Measurements from ENCODE around the gene MTA3. TPM values are rescaled to one million over a fixed set of nuclear protein-coding genes. Genes with fewer than 3 reads are reported as not detected.

MTA3 gene
- total RNA-seq, 1 donor from 2014 or later, result 105 TPM

DNA sequence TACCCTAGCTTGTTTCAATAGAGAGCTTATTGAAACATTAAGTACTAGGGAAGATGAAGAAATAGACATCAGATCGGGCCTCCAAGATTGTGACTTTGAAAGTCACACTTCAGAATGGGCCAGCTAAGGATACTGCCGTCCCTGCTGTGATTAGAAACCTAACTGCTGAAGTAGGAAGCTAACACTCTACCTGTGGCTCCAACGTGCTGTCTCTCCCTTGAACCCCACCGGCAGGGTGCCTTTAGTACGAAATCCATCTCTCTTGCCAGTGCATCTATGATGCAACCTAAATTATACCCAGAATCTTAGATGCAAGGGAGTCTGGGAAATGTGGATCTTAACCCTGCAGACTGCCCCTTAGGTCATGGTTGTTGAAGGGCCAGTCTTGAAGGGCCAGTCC is 116.9 kb downstream of the MTA3 start:
- Mint-ChIP-seq H3K36me3 (ENCODE audit: low read depth, unreplicated experiment) (peaks cover 24% of the 10 kb centered on the region), H3K4me1 (ENCODE audit: unreplicated experiment) (no peaks in the 10 kb centered on the region), H3K27ac (ENCODE audit: unreplicated experiment) (no peak overlapping the region), H3K27me3 (ENCODE audit: unreplicated experiment) (peaks cover 7% of the 10 kb centered on the region), H3K9me3 (ENCODE audit: unreplicated experiment) (no peaks in the 10 kb centered on the region), H3K4me3 (ENCODE audit: unreplicated experiment) (no peak overlapping the region)
- TF ChIP-seq, protein P1, sequence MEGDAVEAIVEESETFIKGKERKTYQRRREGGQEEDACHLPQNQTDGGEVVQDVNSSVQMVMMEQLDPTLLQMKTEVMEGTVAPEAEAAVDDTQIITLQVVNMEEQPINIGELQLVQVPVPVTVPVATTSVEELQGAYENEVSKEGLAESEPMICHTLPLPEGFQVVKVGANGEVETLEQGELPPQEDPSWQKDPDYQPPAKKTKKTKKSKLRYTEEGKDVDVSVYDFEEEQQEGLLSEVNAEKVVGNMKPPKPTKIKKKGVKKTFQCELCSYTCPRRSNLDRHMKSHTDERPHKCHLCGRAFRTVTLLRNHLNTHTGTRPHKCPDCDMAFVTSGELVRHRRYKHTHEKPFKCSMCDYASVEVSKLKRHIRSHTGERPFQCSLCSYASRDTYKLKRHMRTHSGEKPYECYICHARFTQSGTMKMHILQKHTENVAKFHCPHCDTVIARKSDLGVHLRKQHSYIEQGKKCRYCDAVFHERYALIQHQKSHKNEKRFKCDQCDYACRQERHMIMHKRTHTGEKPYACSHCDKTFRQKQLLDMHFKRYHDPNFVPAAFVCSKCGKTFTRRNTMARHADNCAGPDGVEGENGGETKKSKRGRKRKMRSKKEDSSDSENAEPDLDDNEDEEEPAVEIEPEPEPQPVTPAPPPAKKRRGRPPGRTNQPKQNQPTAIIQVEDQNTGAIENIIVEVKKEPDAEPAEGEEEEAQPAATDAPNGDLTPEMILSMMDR (IDR thresholded peaks at IDR 0.05; ENCODE audit: unreplicated experiment), result no peak
- DNase-seq (ENCODE audit: low spot score), result no peak

DNA sequence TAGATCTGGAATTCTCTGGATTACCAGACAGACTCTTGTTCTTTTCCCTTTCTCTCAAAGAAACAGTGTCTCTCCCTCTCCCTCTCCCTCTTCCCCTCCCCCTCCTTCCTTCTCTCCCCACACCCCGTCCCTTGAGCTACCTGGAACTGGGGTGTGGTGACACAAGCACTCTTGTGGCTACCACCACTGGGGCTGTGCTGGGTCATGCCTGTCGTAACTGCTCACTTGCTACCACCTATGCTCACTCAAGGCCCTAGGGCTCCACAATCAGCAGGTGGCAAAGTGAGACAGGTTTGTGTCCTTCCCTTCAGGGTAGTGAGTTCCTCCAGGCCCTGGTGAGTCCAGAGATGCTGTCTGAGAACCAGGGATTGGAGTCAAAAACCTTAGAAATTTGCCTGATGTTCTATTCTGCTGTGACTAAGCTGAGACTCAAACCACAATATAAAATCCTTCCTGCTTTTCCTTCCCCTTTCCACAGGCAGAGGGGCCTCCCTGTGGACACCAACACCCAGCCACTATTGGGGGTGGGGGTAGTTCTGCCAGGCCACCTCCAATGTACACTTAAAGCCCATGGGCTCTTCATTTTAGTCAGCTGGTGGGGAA is 124.7 kb downstream of the MTA3 start:
- H3K4me1 Mint-ChIP-seq (ENCODE audit: unreplicated experiment), result no peaks in the 10 kb centered on the region
- H3K27ac Mint-ChIP-seq (ENCODE audit: unreplicated experiment), result no peak overlapping the region

DNA sequence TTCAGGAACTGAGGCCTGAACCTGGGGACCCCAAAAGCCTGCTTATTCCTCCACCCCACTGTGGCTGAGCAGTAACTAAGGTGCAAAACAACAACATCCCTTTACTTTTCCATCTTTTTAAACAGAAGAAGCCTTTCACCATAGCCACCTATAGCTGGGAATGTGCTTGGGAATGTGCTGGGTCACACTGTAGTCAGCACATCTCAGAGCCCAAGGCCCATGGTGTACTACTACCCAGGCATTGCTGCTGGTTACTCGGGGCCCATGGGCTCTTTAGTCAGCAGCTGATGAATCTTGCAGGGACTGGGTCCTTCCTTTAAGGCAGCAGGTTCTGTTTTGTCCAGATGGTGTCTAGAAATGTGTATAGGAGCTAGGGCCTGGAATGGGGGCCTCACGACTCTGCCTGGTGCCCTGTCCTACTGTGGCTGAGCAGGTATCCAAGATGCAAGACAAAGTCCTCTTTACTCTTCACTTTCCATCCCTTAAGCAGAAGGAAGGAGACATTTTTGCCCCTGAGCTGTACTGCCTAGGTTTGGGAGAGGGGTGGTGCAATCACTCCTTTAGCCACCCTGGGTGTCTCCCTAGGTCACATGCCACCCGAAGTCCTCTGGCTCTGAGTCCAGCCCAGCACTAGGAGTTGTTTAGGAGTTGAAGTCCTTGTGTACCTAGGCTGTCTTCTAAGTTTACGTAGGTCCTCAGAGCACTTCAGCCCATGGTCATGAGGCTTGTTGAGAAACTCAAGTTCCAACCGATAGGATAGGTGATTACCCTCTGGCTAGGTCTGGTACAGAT is 125.5 kb downstream of the MTA3 start:
- H3K27ac Mint-ChIP-seq (ENCODE audit: unreplicated experiment), result no peak overlapping the region
- H3K9me3 Mint-ChIP-seq (ENCODE audit: unreplicated experiment), result no peaks in the 10 kb centered on the region
- TF ChIP-seq, protein P1 (IDR thresholded peaks at IDR 0.05; ENCODE audit: unreplicated experiment), result no peak
- H3K4me3 Mint-ChIP-seq (ENCODE audit: unreplicated experiment), result no peak overlapping the region
- H3K4me1 Mint-ChIP-seq (ENCODE audit: unreplicated experiment), result no peaks in the 10 kb centered on the region
- peaks cover 4% of the 10 kb centered on the region for H3K36me3 Mint-ChIP-seq (ENCODE audit: low read depth, unreplicated experiment)
- peaks cover 7% of the 10 kb centered on the region for H3K27me3 Mint-ChIP-seq (ENCODE audit: unreplicated experiment)
- DNase-seq (ENCODE audit: low spot score), result no peak

More for the DNA sequence above, 124.7 kb downstream of the MTA3 start:
- Mint-ChIP-seq H3K36me3 (ENCODE audit: low read depth, unreplicated experiment) (peaks cover 8% of the 10 kb centered on the region), H3K4me3 (ENCODE audit: unreplicated experiment) (no peak overlapping the region), H3K9me3 (ENCODE audit: unreplicated experiment) (no peaks in the 10 kb centered on the region), H3K27me3 (ENCODE audit: unreplicated experiment) (peaks cover 7% of the 10 kb centered on the region)
- TF ChIP-seq, protein P1 (IDR thresholded peaks at IDR 0.05; ENCODE audit: unreplicated experiment), result no peak
- no peak for DNase-seq (ENCODE audit: low spot score)

DNA sequence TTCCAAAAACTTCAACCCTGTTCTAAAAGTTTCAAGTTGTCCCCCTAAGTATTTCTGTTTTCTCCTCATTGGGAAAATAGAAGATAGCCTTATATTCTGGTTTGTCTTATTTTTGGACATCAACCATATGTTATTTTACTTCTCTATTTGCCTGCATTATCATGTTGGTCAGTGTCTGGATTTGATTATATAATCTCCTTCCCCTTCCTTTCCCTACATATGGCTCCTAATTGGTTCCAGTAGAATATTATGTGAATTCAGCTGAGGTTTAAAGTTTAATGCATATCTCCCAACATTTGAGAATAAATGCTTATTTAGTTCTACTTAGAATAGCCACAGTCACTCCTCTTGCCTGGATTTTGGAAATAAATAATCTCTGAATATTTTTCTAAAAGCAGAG is 128.6 kb downstream of the MTA3 start:
- no peak for DNase-seq (ENCODE audit: low spot score)
- peaks cover 3% of the 10 kb centered on the region for H3K36me3 Mint-ChIP-seq (ENCODE audit: low read depth, unreplicated experiment)
- H3K27ac Mint-ChIP-seq (ENCODE audit: unreplicated experiment), result no peak overlapping the region
- TF ChIP-seq, protein P1 (IDR thresholded peaks at IDR 0.05; ENCODE audit: unreplicated experiment), result no peak
- H3K4me3 Mint-ChIP-seq (ENCODE audit: unreplicated experiment), result no peak overlapping the region
- no peaks in the 10 kb centered on the region for H3K9me3 Mint-ChIP-seq (ENCODE audit: unreplicated experiment)
- H3K4me1 Mint-ChIP-seq (ENCODE audit: unreplicated experiment), result no peaks in the 10 kb centered on the region
- H3K27me3 Mint-ChIP-seq (ENCODE audit: unreplicated experiment), result peaks cover 4% of the 10 kb centered on the region

DNA sequence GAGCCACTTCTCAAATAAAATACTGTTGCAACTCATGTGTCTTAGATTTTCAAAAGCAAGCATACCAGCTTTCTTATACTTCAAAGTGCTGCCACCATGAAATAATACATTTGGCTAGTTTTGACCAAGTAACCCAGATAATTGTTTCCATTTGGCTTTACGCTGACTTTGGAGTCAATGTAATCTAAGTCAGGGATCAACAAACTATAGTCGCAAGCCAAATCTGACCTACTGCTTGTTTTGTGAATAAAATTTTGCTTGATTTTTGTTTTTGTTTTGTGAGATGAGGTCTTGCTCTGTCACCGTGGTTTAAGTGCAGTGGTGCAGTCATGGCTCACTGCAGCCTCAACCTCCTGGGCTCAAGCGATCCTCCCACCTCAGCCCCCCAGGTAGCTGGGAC is 130.5 kb downstream of the MTA3 start:
- no peaks in the 10 kb centered on the region for H3K9me3 Mint-ChIP-seq (ENCODE audit: unreplicated experiment)
- H3K4me3 Mint-ChIP-seq (ENCODE audit: unreplicated experiment), result no peak overlapping the region
- peaks cover 2% of the 10 kb centered on the region for H3K27me3 Mint-ChIP-seq (ENCODE audit: unreplicated experiment)
- TF ChIP-seq, protein P1 (IDR thresholded peaks at IDR 0.05; ENCODE audit: unreplicated experiment), result no peak
- H3K4me1 Mint-ChIP-seq (ENCODE audit: unreplicated experiment), result no peaks in the 10 kb centered on the region
- no peak for DNase-seq (ENCODE audit: low spot score)
- peaks cover 3% of the 10 kb centered on the region for H3K36me3 Mint-ChIP-seq (ENCODE audit: low read depth, unreplicated experiment)
- H3K27ac Mint-ChIP-seq (ENCODE audit: unreplicated experiment), result no peak overlapping the region
